ENCODE measurements around the gene SFXN5.

SFXN5 gene

DNA sequence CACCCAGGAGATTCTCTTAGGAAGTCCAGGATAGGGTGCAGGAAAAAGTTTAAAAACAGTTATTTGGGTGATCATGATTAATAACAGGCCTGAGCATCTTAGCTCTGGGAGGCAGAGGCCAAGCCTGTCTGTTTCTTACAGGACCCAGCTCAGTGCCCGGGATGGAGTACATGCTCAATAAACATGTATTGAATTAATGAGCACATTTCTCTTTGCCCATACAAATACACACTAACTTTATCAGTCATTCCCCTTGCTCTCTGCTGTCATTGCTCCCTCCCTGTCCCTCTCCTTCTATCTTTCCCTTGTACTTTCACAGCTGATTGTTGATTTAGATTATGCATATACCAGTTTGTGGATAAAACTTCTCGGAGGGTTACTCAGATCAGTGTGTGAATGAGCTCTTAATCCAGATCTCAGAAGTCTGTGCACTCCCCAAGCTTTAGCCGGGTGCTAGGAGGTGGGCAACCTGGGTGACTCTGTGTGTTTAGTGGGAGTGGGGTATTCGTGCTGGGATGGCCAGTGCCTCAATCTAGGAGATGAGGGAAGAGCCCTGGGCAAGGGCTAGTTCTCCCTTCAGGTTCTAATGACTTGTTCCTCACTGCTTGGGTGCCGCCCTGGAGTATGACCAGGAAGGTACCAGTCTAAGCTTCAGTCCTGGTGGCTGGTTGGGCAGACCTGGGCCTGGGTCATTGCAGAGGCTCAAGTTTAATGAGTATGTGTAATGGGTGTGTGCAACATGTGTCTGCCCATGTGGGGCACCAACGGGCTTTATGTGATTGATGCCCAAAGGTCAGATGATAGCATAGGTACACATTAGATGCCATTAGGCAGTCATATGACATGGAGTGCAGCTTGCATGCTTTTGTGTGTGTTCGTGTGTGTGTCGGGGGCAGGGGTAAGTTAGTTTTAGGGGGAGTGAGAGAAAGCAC, 143.6 kb downstream of the SFXN5 start:
- peak in 5 of 42 donors; percentile 0 to 18 (median 5) for DNase-seq
- intact Hi-C loops (cut with DNase I): no loop called here

DNA sequence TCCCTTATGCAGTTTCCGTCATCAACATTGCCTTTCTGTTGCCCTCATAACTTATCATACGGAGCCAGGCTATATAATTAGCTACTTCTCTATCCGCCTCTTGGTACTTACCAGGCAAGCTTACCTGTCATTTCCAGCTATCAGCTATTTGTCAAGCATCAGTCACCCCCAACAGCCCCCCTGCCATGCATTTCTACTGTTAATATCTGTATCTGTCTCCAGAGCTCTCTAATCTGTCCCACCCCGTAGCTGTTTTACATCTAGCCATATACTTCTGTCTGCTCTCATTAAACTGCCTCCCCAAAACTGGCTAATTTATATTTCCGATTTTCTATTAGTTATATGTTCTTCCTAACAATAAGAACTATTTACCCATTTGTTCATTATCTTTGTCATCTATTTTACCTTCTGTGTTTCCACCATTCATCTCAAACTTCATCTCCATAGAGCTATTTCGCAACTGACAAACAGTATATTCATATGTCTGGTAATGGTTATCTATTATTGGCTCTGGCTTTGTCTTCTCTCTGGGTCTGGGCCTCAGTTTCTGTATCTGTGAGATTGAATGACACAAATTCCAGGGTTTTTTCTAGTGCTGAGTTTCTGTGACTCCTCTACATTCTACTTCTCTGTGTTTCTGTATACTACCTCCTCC, 144.6 kb downstream of the SFXN5 start:
- intact Hi-C loops (cut with DNase I): no loop called here

DNA sequence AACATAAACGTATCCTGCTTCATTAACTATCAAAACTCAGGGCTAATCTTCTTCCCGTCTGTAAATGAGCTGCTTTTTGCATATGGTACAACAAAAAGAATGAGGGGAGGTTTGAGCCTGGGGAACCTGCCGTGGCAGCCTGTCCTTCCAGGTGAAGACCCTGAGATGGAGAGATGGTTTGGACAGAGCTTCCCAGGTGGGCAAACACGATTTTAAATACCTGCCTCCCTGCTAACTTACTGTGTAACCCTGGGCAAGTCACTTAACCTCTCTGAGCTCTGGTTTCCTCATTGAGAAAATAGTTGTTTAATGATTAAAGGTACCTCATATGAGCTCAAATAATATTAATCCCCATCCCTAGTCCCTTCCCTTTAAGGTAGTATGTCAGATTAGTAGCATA, 145.1 kb downstream of the SFXN5 start:
- no peak for DNase-seq
- intact Hi-C loops (cut with DNase I): no loop called here

More for the DNA sequence above, 144.6 kb downstream of the SFXN5 start:
- no peak for DNase-seq

DNA sequence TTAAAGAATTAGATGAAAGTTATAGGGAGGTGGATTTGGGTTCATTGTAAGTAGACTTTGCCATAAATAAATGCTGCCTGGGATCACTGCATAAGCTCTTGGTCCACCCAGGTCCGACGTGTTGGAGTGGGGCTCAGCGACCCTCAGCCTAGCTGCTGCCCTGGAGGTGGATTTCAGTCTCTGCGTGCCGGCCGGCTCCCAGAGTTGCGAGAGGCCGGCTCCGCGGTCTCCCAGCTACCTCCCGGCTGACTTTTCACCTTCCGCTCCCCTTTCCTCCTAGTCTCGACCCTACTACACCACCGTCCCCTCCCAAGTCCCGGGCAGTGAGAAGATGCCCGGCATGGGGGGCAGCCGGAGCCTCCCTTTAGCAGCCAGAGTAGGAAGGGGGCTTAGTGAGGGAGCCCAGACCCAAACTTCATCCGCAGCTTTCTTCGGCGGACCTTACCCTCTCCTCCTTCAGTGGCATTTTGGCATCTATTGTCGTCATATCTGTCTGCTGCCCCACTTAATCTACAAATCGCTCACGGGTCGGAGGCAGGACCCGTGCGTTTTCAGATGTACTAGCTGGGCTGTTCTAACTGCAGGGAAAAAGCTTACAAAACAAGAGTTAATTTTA, 146.1 kb downstream of the SFXN5 start:
- intact Hi-C loops (cut with DNase I): no loop called here
- peak in 5 of 42 donors; percentile 0 to 29 (median 5) for DNase-seq

DNA sequence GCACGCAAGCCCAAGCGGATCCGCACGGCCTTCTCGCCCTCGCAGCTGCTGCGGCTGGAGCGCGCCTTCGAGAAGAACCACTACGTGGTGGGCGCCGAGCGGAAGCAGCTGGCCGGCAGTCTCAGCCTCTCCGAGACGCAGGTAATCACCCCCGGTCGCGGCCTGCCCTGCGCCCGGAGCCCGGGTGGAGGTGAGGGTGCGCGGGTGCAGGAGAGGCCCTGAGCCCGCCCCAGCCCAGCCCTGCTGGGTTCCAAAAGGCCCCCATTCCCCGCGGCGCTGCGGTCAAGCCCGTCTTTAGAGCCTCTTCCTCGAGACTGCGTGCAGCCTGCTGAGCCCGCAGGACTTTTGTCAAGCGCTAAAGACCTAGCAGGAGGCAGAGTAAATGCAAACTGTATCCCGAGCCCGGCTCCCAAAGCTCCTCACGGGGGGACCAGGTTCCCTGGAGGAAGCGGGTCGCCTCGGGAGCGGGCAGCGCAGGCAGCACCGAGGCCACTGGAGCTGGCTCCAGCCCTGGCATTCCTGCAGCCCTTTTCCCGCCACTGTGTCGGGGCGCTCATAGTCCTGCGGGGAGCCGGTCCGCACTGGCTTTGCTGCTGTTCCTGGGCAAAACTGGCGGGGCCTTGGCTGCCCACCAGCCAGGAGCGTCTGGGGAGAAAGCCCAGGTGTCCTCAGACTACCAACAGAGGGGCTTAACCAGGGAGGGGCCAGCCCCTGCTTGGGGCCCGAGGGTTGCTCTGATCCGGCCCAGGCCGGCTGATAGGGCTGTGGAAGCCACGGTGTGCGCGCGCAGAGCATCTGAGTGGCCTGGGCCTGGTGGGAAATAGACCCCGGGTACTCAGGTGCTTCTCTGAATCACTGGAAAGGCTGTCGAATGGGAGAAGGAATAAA, 146.9 kb downstream of the SFXN5 start:
- intact Hi-C loops (cut with DNase I): no loop called here
- peak in 5 of 42 donors; percentile 1 to 40 (median 13) for DNase-seq

DNA sequence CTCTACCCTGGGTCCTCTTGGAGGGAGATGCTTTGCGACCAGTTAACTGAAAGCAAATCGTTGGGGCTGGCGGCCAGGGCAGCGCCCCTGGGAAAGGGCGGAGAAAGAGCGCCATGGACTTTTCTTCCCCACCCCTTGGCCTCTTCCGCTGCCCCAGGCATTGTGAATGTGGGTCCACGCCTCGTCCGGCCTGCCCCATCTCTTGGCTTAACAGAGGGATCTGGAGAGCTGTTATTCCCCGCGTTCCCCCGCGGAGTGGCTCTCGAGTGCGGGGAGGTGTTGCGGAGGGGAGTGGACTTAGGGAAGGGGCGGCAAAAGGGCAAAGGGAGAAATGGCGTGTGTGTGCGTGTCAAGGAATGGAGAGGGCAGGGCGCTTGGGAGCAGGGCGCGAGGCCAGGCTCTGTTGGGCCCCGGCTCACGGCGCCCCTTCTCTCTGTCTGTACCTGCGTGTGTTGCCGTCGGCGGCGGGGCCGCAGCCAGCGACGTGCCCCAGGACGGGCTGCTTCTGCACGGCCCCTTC, 147.6 kb downstream of the SFXN5 start:
- intact Hi-C loops (cut with DNase I): no loop called here
- peak in 3 of 42 donors; percentile 1 to 15 (median 4) for DNase-seq

DNA sequence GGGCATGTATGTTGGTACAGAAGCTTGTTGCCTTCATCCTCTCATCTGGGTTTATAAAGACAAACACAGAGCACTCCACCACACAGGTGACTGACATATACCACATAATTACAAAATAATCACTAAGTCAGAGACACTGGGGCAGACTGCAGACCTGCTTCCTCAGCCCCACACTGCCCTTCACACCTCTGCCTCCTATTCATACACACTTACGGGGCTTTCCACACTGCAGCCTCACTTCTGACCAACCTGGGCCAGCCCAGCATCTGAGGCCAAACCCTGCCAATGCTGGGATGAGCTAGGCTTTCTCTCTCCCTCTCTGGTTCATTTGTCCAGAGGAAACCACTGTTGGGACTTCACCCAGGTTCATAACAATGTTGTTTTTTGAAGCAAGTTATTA, 149.7 kb downstream of the SFXN5 start:
- intact Hi-C loops (cut with DNase I): no loop called here
- peak in 2 of 42 donors; percentile 28 to 36 for DNase-seq

DNA sequence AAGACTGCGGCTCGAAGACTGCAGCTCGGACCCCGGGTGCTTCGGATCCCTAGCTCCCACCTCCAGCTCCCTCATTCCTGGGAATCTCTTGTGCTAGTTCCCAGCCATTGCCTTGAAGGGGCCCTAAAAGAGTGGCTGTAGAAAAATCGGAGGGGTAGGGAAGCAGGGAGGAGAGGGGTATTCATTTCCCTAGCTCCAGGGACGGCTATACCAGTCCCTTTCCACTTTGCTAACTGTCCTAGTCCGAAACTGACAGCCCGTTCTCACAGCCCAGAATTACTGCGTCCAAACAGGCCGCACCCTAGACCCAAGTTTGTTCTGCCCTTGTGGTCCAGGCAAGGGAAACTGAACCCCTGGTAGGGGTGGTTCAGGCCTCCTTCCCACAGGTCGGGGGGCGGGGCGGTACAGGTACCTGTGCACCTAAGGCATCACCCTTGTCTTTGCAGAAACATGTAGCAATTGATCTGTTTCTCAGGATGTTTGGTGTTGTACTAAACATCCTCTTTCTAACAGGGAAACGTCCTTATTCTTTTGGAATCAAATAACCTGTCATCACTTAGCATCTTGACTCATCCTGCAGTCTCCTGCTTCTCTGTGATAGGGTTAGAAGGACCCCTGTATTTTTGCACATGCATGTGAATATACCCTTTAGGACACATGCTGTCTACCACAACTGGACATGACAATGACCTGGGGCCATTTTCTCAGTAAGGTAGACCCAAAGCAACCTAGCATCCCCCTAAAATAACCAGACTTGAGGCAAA, 150.2 kb downstream of the SFXN5 start:
- peak in 4 of 42 donors; percentile 3 to 31 (median 12) for DNase-seq
- intact Hi-C loops (cut with DNase I): no loop called here

DNA sequence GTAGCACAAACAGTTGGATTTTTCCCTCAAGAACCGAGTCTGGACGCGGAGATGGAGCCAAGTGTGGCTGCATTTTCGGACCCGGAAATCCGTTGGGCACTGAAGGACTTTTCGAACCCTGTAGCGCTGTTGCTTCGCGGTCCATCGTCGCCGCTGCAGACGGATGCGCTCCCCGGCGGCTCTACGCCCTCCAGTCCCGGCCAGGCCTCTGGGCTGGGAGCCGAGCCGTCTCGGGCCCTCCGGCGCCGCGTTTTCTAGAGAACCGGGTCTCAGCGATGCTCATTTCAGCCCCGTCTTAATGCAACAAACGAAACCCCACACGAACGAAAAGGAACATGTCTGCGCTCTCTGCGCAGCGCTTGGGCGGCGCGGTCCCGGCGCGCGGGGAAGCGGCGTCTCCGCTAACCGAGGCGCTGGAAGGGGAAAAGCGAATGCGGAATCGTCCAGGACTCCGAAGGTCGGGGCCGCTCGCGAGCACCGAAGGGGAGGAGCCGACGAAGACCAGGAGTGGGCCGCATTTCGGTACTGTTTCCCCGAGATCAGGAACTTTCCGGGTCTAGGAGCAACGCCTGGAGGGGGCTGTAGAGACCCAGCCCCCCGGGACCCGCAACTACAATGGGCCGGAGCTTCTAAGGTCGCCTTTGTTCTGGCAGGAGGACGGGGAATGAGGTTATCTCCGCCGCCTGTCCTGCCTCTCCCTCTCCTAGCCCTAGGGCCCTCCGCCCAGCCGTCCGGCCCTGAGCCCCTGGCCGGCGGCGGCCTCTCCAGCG, 151.0 kb downstream of the SFXN5 start:
- peak in 4 of 42 donors; percentile 2 to 34 (median 10) for DNase-seq
- intact Hi-C loops (cut with DNase I): no loop called here

DNA sequence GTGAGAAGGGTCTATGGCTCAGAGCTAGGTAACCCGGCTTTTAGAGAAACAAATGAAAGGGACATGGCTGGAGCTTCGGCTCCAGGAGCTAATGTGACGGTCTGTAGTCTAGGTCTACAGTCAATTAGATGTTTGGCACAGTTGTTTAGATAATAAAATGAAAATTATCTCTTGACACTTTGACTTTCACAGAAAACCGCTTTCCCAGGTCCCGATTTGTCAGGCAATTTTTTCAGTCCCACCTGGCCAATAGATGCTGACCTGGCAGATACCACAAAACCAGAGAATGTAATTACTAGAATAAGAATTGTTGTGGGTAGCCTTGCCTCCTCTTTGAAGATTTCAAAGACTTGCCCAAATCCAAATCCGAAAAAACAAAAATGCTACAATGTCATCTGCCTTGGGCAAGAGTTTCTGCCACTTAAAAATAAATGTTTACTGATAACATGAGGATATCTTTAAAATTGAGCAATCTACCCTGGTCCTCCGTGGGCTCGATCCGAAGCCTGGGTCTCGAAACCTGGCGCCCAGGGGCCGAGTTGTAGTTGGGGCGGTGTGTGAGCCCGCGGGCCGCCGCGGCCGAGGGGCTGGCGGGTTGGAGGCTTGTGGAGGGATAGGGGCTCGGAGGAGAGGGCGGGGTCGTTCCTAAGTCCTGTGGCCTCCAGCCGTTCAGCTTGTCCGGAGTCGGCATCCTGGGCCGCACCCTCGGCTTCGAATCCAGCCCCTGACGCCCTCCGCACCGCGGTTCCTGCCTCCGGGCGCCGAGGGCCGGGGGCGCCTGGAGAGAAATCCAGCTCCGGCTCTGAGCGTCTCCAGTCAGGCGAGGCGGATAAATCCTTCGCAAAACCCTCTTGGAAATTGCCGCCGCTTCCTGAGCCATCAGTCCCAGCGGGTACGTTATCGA, 151.8 kb downstream of the SFXN5 start:
- peak in 1 of 42 donors; percentile 29 for DNase-seq
- intact Hi-C loops (cut with DNase I): no loop called here

DNA sequence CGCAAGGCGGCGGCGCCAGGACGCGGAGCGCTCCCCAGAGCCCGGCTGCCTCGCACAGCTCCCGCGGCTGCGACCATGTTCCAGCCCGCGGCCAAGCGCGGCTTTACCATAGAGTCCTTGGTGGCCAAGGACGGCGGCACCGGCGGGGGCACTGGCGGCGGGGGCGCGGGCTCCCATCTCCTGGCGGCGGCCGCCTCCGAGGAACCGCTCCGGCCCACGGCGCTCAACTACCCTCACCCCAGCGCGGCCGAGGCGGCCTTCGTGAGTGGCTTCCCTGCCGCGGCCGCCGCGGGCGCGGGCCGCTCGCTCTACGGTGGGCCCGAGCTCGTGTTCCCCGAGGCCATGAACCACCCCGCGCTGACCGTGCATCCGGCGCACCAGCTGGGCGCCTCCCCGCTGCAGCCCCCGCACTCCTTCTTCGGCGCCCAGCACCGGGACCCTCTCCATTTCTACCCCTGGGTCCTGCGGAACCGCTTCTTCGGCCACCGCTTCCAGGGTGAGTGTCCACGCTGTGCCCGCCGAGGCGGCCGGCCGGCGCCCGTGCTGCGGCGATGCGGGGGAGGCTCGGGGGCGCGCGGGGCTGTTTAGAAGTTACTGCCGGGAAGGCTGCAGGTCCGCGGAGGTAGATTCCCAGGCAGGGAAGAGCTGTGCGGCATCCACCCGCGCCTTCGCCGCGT, 153.5 kb downstream of the SFXN5 start:
- intact Hi-C loops (cut with DNase I): no loop called here
- DNase-seq: peak in 3 of 42 donors; percentile 1 to 31 (median 3)

DNA sequence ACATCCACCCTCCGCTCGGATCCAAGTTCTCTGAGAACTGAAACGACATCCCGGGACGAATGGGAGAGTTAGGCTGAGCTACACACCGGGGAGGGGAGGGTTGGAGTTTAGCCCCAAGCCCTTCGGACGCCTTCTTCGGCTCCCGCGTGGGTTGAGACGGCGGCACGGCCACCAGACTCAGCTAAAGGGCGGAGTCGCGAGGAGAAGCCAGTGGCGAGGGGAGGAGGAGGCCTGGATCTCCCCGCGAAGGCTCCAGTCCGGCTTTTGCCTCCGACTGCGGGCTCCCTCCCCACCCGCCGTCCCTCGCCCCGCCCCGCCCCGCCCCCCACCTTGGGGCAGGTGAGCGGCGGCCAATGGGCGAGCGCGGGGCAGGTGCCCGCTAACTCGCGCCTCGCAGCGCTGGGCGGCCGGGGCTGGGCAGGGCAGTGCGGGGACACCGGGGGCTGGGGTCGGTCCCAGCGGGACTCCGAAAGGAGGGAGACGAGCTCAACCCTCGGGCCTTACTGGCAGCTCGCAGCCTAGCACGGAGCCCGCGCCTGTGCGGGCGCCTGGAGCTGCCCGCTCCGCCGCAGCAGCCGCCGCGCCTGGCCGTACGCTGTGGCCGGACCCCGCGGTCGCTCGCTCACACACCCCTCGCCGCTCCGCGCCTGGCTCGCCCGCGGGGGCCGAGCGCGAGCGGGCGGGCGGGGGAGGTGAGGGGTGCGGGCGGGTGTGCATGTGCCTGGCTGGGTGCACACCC, 154.2 kb downstream of the SFXN5 start, which contains the start of gene EMX1:
EMX1 (plus strand) TSS at position 382 of the 739 bp plus-strand sequence; CDS start at position 716, 334 bp downstream.
- intact Hi-C loops (cut with DNase I): no loop called here
- peak in 2 of 42 donors; percentile 4 to 32 for DNase-seq

DNA sequence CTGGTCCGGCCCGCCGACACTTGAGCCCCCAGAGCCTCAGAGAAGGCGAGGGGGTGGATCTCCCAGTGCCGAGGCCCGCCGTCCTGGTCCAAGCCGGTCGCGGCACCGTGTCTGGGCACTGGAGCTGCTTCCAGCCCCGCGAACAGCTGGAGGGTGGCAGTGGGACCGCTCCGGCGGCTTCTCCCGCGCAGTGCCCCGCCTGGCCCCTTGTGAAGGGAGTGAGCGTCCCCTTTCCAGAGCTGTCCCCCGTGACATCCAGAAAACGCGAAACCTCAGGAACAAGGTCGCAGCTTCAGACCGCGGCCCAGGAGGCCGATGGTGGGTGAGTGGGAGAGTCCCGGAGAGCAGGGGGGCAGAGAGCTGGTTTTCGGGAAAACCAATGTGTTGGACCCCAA, 154.8 kb downstream of the SFXN5 start:
- DNase-seq: peak in 3 of 42 donors; percentile 1 to 25 (median 8)
- intact Hi-C loops (cut with DNase I): no loop called here

DNA sequence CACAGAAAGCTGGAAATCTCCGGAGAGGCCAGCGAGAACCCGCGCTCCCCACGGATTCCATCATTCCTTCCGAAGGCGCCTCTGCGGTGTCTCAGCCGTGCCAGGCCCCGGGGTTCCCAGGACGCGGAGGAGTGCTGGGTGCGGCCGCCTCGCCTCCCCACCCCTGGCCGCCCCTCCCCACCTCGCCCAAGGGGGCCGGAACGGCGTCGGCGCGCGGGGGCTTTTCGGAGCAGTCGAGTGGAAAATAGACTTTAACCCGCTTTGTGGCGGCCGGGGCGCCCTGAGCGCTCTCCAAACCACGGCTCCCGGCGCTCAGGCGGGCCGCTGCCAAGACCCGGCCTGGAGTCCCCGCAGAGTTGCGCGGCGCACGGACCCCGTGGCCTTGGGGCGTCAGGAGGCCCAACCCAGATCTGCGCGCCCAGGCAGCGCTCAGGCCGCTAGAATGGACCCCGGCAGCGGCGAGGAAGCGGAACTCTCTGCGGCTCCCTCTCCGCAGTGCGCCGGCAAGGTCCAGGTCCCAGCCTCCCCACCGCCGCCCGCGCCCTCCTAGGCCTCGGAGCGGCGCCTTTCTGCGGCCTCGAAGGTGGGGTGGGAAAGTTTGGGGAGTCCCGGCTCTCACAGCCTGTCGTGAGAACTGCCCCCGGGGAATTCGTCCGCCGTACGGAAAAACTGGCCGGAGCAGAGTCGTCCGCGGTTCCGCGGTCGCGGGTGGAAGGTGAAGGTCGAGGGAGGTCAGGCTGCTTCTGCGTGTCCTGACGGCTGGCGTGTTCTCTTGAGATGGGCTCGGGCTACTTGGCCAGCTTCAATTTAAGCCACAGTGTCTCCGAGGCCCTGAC, 155.4 kb downstream of the SFXN5 start:
- intact Hi-C loops (cut with DNase I): no loop called here
- peak in 3 of 42 donors; percentile 3 to 35 (median 17) for DNase-seq

Measured in head of caudate nucleus (tissue), 42 donors.